Endothelial cell of umbilical vein (primary cell): ENCODE measurements around the gene CDKN2B-AS1. TPM values are rescaled to one million over a fixed set of nuclear protein-coding genes. Genes with fewer than 3 reads are reported as not detected.

ENCODE experiments used
- BruUV-seq: library from RNA; stranded (reverse); fragments of 400-500 nt; replicated peaks from 2 replicates; lab custom pipeline; 2021; lab: Mats Ljungman, UMichigan
- CTCF ChIA-PET: fragments of 300-600, 350-600 bp; sonication (Branson Sonifier 250); formaldehyde crosslinking; loops from one replicate; lab custom pipeline; 2021; ENCODE audit warnings: antibody characterized with exemption, inconsistent platforms; lab: Charles Lee
- POLR2A ChIA-PET: fragments of 300-600, 350-600 bp; sonication (Branson Sonifier 250); formaldehyde crosslinking; loops from one replicate; lab custom pipeline; 2021; ENCODE audit warnings: antibody characterized with exemption, inconsistent platforms; lab: Charles Lee
- DNase-seq: peaks from one replicate; pipeline ENCODE4 v3.0.0-alpha.2; 2011; ENCODE audit warnings: low read depth, low spot score
- FAIRE-seq: peaks from 2 replicates; lab custom pipeline; 2011; peaks lifted over from hg19 to GRCh38; lab: Jason Lieb, UNC
- H2AFZ ChIP-seq: 2 replicates; pipeline ENCODE4 v1.6.0; 2012; ENCODE audit warnings: low read depth, low read length, control low read depth, inconsistent platforms
- H3K27ac ChIP-seq: 2 replicates; pipeline ENCODE4 v1.5.1; 2011; ENCODE audit warnings: low read depth, mild to moderate bottlenecking, control low read depth, low read length, moderate library complexity; ENCODE audit not compliant: insufficient read depth
- H3K27me3 ChIP-seq, 2 experiments: 2 replicates each; pipeline versions ENCODE4 v1.6.0 to v1.6.1; 2011; ENCODE audit warnings: low read length in 2 of 2, mixed read lengths in 1 of 2; ENCODE audit not compliant: control insufficient read depth in 2 of 2, insufficient read depth in 2 of 2
- H3K36me3 ChIP-seq, 2 experiments: 2 replicates in 1 of 2; 3 replicates in 1 of 2; pipeline ENCODE4 v1.5.1; 2011; ENCODE audit warnings: low read length in 2 of 2, mild to moderate bottlenecking in 1 of 2, moderate library complexity in 1 of 2; ENCODE audit not compliant: control insufficient read depth in 2 of 2, insufficient read depth in 2 of 2; ENCODE audit errors: extremely low read depth in 1 of 2
- H3K4me1 ChIP-seq: 3 replicates; pipeline ENCODE4 v1.5.1; 2011; ENCODE audit warnings: mild to moderate bottlenecking, low read length; ENCODE audit not compliant: control insufficient read depth, insufficient read depth; ENCODE audit errors: extremely low read depth
- H3K4me2 ChIP-seq: 2 replicates; pipeline ENCODE4 v1.6.1; 2011; ENCODE audit warnings: low read length, control low read depth, mixed read lengths; ENCODE audit not compliant: insufficient read depth
- H3K4me3 ChIP-seq, 3 experiments: fragments of 200-600 bp in 1 of 3; sonication (generic), shearing (Covaris generic) in 1 of 3; replicated peaks in 1 of 3; 2 replicates each; pipeline ENCODE4 v1.5.1; 2011 to 2016; ENCODE audit warnings: control low read depth in 3 of 3, low read length in 3 of 3, mild to moderate bottlenecking in 2 of 3, inconsistent platforms in 1 of 3, low read depth in 1 of 3, moderate library complexity in 1 of 3; ENCODE audit not compliant: insufficient read depth in 1 of 3
- H3K79me2 ChIP-seq: 2 replicates; pipeline ENCODE4 v1.6.0; 2012; ENCODE audit warnings: low read length, inconsistent platforms; ENCODE audit not compliant: control insufficient read depth, insufficient read depth
- H3K9ac ChIP-seq: replicated peaks from 2 replicates; pipeline ENCODE3; 2011; ENCODE audit warnings: low read length, control low read depth; ENCODE audit not compliant: insufficient read depth; ENCODE audit errors: extremely low read depth
- H3K9me1 ChIP-seq: replicated peaks from 3 replicates; pipeline ENCODE4 v1.6.0; 2011; ENCODE audit warnings: mild to moderate bottlenecking, low read length; ENCODE audit not compliant: control insufficient read depth, insufficient read depth; ENCODE audit errors: extremely low read depth
- H3K9me3 ChIP-seq: replicated peaks from 2 replicates; pipeline ENCODE4 v1.5.1; 2012; ENCODE audit warnings: low read length, inconsistent platforms; ENCODE audit not compliant: control insufficient read depth, insufficient read depth
- H4K20me1 ChIP-seq: replicated peaks from 2 replicates; pipeline ENCODE3; 2011; ENCODE audit warnings: mild to moderate bottlenecking, low read length; ENCODE audit not compliant: control insufficient read depth, insufficient read depth; ENCODE audit errors: extremely low read depth
- CTCF ChIP-seq, 2 donors: IDR thresholded peaks; 1 replicate in 1 of 2; 2 replicates in 1 of 2; pipeline ENCODE4 v1.5.1; 2011; ENCODE audit warnings: low read length in 2 of 2, mild to moderate bottlenecking in 2 of 2, moderate library complexity in 2 of 2, control low read depth in 1 of 2, inconsistent platforms in 1 of 2, low read depth in 1 of 2; ENCODE audit not compliant: insufficient read depth in 1 of 2; ENCODE audit errors: extremely low read depth in 1 of 2
- EZH2 ChIP-seq: IDR thresholded peaks from 2 replicates; pipeline ENCODE4 v1.6.1; 2012; ENCODE audit warnings: borderline replicate concordance, low read depth, mild to moderate bottlenecking, moderate library complexity, low read length, inconsistent platforms; ENCODE audit not compliant: severe bottlenecking
- GATA2 ChIP-seq: IDR thresholded peaks from 2 replicates; pipeline ENCODE4 v1.7.0; 2011; ENCODE audit warnings: low read depth, mild to moderate bottlenecking, moderate library complexity, mixed read lengths, low read length; ENCODE audit not compliant: insufficient read length, insufficient read depth
- JUN ChIP-seq: IDR thresholded peaks from 2 replicates; pipeline ENCODE4 v1.6.1; 2011; ENCODE audit warnings: borderline replicate concordance, low read depth; ENCODE audit not compliant: insufficient read length, insufficient read depth
- MAX ChIP-seq: IDR thresholded peaks from 2 replicates; pipeline ENCODE4 v1.6.1; 2011; ENCODE audit not compliant: insufficient read depth, insufficient read length
- MYC ChIP-seq: IDR thresholded peaks from one replicate; pipeline ENCODE4 v1.6.1; 2011; ENCODE audit warnings: mild to moderate bottlenecking, low read depth, low read length
- POLR2A ChIP-seq: IDR thresholded peaks from 2 replicates; pipeline ENCODE4 v1.6.1; 2012; ENCODE audit warnings: low read depth, mild to moderate bottlenecking, control low read depth, low read length
- POLR2AphosphoS5 ChIP-seq: IDR thresholded peaks from 2 replicates; pipeline ENCODE4 v1.6.1; 2012; ENCODE audit warnings: low read depth, mild to moderate bottlenecking, control low read depth, low read length, moderate library complexity; ENCODE audit not compliant: insufficient read depth
- dilution Hi-C: fragments of 300-500 bp; cut with MboI; formaldehyde crosslinking; loops from one replicate; pipeline ENCODE4 v1.15.0; 2019; ENCODE audit warnings: low sequenced_read_pairs; ENCODE audit not compliant: extremely low pct_ligation_motif_present
- intact Hi-C: fragments of 100-400 bp; cut with micrococcal nuclease; formaldehyde crosslinking; loops from one replicate; pipeline ENCODE4 v1.10.0; 2022
- polyA plus RNA-seq, 4 experiments: library from polyadenylated mRNA; depleted of rRNA in 3 of 4; stranded (reverse) in 3 of 4; unstranded in 1 of 4; fragments of >200 nt; gene quantifications; 2 replicates each; pipeline versions ENCODE4 v1.2.1 to v1.2.3, GENCODE V29; 2011 to 2012; ENCODE audit warnings: missing spikeins in 1 of 4
- total RNA-seq: library from RNA; stranded (reverse); gene quantifications from 2 replicates; pipeline ENCODE4 v1.2.3, GENCODE V29; 2021

The CDKN2B-AS1 gene
- total and polyA plus RNA-seq, 2 donors (not counting 3 experiments of a cell fraction or from before 2014, with no cell fraction given), result 0.44 to 1.9 TPM

GRCh38 chr9:22008717-22009505 lies 14.3 kb downstream of the CDKN2B-AS1 start, which contains the start of gene CDKN2B:
Gene CDKN2B, minus strand, starts transcription at chr9:22009305. Its CDS starts 352 bp downstream, at chr9:22008953.
- peak within 1 kb of the TSS; percentile 60 to 95 (median 90) for H3K4me3 ChIP-seq
- no peaks in the 10 kb centered on the region for H3K36me3 ChIP-seq
- peaks cover 20 to 36% of the 10 kb centered on the region in 2 experiments for H3K27me3 ChIP-seq
- no peaks in the 10 kb centered on the region for H4K20me1 ChIP-seq
- H3K4me2 ChIP-seq, result peak within 1 kb of the TSS; percentile 99
- BruUV-seq, result no TSS peak
- H3K27ac ChIP-seq, result peak within 1 kb of the TSS; percentile 70
- DNase-seq (peak; percentile 95), FAIRE-seq (peak; percentile 98)
- intact Hi-C loops, result loop anchor here (1.0 to 5.0 kb wide), 10 partner anchors 14 to 438 kb away; partner anchors contain the start of gene DMRTA1
- H3K79me2 ChIP-seq, result no peaks in the 10 kb centered on the region
- TF ChIP-seq EZH2 (no peak), CTCF (IDR thresholded peaks at IDR 0.05; ENCODE audit: extremely low read depth in 1 of 2, insufficient read depth in 1 of 2, low read depth in 1 of 2, low read length in 2 of 2) (peak; percentile 89 to 95), MYC (no peak), MAX (peak; percentile 52), POLR2A (peak; percentile 95), JUN (no peak), GATA2 (no peak), POLR2AphosphoS5 (peak; percentile 90)
- CTCF ChIA-PET, result interaction anchor here (0.7 to 6.0 kb wide), 66 partner anchors 8 to 773 kb away, joined by 3 to 139 read pairs (median 6); partner anchors contain the start of genes CDKN2A, CDKN2B-AS1 and MTAP
- H3K9me3 ChIP-seq, result no peaks in the 10 kb centered on the region
- peak within 1 kb of the TSS; percentile 99 for H2AFZ ChIP-seq
- dilution Hi-C loops, result no loop called here
- POLR2A ChIA-PET, result interaction anchor here (0.8 to 1.8 kb wide), 13 partner anchors 14 to 235 kb away, joined by 3 to 8 read pairs (median 3); partner anchors contain the start of genes CDKN2A, CDKN2B-AS1 and MTAP
- no peaks in the 10 kb centered on the region for H3K9me1 ChIP-seq
- peak within 1 kb of the TSS; percentile 85 for H3K9ac ChIP-seq
- H3K4me1 ChIP-seq, result peaks cover 16% of the 10 kb centered on the region
